Nephron progenitor cell (in vitro differentiated cells): ENCODE data around the gene MRFAP1L1.
"Not testable (repeated sequence)": the region's sequence is repeated elsewhere in the genome, so short reads cannot be mapped to it uniquely, and the experiment has no call there.

Experiments used
- DNase-seq: peaks from one replicate; pipeline ENCODE4 v3.0.0; 2021
- H3K27ac Mint-ChIP-seq: 2 replicates; pipeline ENCODE4 v1.8.0; 2021; ENCODE audit warnings: mild to moderate bottlenecking, moderate library complexity, mixed read lengths
- H3K27me3 Mint-ChIP-seq: 2 replicates; pipeline ENCODE4 v1.8.0; 2021; ENCODE audit warnings: mild to moderate bottlenecking, low read depth, mixed read lengths; ENCODE audit not compliant: poor library complexity
- H3K36me3 Mint-ChIP-seq: 2 replicates; pipeline ENCODE4 v1.8.0; 2021; ENCODE audit warnings: low read depth, mixed read lengths
- H3K4me1 Mint-ChIP-seq: 2 replicates; pipeline ENCODE4 v1.8.0; 2021; ENCODE audit warnings: mixed read lengths
- H3K4me3 Mint-ChIP-seq: 2 replicates; pipeline ENCODE4 v1.8.0; 2021; ENCODE audit warnings: mild to moderate bottlenecking, moderate library complexity, mixed read lengths
- H3K9me3 Mint-ChIP-seq: 2 replicates; pipeline ENCODE4 v1.8.0; 2021; ENCODE audit warnings: mild to moderate bottlenecking, moderate library complexity, mixed read lengths
- TF ChIP-seq, protein P1 (sequence below): fragments of 200-600 bp; sonication (generic); IDR thresholded peaks from 2 replicates; pipeline ENCODE4 v1.5.0; 2021; ENCODE audit warnings: antibody characterized with exemption

MRFAP1L1 gene

DNA sequence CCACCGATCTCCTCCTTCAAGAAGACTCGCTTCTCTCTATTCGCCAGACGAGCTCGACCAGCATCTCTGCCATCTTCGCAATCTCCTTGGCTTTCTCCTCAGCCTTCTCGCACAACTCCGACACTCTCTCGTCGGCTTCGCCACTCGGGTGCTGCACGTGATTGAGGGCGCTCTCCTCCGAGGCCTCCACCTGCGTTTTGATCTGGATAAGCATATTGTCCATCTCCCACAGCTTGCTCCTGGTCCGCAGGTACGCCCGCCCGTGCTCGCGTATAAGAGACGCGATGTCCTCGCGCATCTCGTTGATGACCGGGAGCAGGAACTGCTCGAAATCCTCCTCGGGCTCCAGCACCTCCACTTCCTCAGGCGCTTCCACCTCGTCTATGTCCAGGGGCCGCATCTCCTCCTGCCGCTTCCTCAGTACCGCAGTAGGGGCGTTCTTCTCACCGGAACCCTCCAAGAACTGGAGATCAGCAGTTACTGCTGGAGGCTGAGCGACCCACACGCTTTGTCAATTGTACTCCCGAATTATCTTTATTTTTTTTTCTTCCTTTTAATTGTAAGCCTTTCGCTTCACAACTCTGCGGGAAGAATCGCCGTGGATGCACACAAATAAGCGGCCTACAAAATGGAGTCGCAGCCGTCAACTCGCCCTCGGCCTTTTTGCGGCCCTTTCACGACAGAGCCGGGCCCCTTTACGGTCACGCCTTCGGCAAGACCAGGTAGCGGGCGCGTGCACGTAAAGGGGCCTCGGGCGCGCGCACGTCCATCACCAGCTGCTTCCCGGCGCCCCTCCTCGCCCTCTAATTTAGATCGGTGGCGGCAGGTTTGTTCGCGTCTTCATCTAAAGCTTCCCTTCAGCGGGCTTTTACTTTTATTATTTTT is at the start of gene MRFAP1L1:
TSS of gene MRFAP1L1 (minus strand) at position 636 of the 885 bp plus-strand sequence. CDS start at position 400, 236 bp downstream.
- Mint-ChIP-seq H3K27me3 (peaks cover 33% of the 10 kb centered on the region), H3K27ac (peak within 1 kb of the TSS; percentile 99), H3K36me3 (peaks cover 62% of the 10 kb centered on the region), H3K4me3 (peak within 1 kb of the TSS; percentile 98), H3K4me1 (peaks cover 32% of the 10 kb centered on the region), H3K9me3 (peaks cover 88% of the 10 kb centered on the region)
- TF ChIP-seq, protein P1, sequence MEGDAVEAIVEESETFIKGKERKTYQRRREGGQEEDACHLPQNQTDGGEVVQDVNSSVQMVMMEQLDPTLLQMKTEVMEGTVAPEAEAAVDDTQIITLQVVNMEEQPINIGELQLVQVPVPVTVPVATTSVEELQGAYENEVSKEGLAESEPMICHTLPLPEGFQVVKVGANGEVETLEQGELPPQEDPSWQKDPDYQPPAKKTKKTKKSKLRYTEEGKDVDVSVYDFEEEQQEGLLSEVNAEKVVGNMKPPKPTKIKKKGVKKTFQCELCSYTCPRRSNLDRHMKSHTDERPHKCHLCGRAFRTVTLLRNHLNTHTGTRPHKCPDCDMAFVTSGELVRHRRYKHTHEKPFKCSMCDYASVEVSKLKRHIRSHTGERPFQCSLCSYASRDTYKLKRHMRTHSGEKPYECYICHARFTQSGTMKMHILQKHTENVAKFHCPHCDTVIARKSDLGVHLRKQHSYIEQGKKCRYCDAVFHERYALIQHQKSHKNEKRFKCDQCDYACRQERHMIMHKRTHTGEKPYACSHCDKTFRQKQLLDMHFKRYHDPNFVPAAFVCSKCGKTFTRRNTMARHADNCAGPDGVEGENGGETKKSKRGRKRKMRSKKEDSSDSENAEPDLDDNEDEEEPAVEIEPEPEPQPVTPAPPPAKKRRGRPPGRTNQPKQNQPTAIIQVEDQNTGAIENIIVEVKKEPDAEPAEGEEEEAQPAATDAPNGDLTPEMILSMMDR, result no peak
- DNase-seq, result peak; percentile 97

DNA sequence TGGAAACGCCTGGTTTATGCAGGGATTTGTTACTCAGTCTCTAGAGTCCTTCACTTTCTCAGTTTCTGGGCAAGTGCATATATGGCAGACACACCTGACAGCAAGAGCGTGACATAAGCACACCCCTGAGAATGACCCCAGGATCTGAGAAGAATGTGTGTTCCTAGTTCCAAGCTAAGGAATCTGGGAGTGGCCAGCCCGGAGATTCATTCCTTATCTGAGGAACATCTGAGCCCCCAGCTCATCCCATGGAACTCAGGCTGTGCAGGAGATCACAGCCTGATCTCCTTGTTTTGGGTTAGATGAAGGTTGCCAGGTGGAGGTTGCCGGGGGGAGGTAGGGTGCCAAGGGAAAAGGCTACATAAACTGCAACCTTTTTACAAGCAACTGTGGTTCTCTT is 49.1 kb upstream of the MRFAP1L1 start:
- Mint-ChIP-seq H3K36me3 (no peaks in the 10 kb centered on the region), H3K27ac (no peak overlapping the region), H3K9me3 (peaks cover 4% of the 10 kb centered on the region), H3K27me3 (no peaks in the 10 kb centered on the region), H3K4me1 (peaks cover 5% of the 10 kb centered on the region), H3K4me3 (no peak overlapping the region)
- TF ChIP-seq, protein P1, result no peak
- DNase-seq, result no peak

DNA sequence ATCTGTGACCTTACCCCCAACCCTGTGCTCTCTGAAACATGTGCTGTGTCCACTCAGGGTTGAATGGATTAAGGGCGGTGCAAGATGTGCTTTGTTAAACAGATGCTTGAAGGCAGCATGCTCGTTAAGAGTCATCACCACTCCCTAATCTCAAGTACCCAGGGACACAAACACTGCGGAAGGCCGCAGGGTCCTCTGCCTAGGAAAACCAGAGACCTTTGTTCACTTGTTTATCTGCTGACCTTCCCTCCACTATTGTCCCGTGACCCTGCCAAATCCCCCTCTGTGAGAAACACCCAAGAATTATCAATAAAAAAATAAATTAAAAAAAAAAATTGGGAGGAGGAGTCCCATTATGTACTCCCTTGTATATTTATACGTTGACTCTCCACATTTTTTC is 46.7 kb upstream of the MRFAP1L1 start:
- not testable (repeated sequence) for H3K27ac Mint-ChIP-seq, DNase-seq, H3K9me3 Mint-ChIP-seq, H3K4me3 Mint-ChIP-seq, H3K4me1 Mint-ChIP-seq, H3K36me3 Mint-ChIP-seq, H3K27me3 Mint-ChIP-seq

DNA sequence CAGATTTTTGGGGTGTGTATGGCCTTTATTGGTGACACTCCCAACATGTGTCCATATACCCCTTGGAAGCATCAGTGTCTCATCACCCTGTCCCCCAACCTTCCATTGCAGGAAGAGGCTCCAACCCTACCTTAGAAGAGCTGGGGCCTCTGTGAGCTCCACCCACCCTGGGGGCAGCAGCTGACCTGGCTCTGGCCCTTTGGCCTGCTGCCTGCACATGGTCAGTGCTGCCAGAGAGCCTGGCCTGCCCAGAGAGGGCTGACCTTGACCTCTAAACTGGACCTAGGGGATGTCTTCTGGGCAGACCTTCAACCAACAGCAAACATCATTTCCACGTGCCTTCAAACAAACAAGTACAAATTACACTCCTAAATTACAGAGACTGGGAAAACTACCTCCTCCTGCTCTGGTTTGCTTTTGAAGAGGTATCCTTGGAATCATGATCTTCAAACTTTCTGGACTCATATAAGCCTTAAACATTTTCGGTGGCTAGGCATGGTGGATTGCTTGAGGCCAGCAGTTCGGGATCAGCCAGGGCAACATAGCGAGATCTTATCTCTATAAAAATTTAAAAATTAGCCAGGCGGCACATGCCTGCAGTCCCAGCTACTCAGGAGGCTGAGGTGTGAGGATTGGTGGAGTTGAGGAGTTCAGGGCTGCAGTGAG is 45.6 kb upstream of the MRFAP1L1 start:
- Mint-ChIP-seq H3K4me3 (no peak overlapping the region), H3K9me3 (peaks cover 4% of the 10 kb centered on the region), H3K36me3 (no peaks in the 10 kb centered on the region), H3K4me1 (peaks cover 6% of the 10 kb centered on the region), H3K27me3 (no peaks in the 10 kb centered on the region), H3K27ac (no peak overlapping the region)
- TF ChIP-seq, protein P1, result no peak
- DNase-seq, result no peak

DNA sequence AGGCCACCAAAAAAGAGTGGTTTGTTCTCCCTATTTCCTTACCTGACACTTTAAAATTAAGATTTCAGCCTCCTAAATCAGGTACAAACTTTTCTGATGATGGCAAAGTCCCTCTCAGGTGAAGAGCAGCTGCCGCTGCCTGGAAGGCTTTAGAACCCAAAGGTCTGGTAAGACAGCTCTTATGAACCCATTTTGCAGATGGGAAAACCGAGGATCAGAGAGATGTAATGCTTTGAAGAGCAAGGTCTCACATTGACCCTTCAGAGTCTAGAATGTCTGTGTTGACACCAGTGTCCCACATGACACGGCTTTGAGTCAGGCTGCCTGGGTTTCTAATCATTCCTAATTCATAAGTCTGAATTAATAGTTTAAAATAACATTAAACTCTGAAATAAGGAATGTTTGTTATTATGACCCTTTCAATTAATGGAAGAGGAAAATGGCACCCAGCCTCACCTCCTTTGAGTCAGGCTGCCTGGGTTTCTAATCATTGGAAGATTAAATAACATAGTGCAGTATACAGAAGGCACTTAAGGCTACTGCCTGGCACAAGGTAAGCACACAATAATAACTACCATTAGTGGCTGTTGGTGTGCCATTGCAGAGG is 44.9 kb upstream of the MRFAP1L1 start:
- Mint-ChIP-seq H3K9me3 (peaks cover 4% of the 10 kb centered on the region), H3K4me1 (peaks cover 12% of the 10 kb centered on the region), H3K36me3 (no peaks in the 10 kb centered on the region), H3K27me3 (no peaks in the 10 kb centered on the region), H3K27ac (no peak overlapping the region), H3K4me3 (no peak overlapping the region)
- TF ChIP-seq, protein P1, result no peak
- DNase-seq, result no peak

DNA sequence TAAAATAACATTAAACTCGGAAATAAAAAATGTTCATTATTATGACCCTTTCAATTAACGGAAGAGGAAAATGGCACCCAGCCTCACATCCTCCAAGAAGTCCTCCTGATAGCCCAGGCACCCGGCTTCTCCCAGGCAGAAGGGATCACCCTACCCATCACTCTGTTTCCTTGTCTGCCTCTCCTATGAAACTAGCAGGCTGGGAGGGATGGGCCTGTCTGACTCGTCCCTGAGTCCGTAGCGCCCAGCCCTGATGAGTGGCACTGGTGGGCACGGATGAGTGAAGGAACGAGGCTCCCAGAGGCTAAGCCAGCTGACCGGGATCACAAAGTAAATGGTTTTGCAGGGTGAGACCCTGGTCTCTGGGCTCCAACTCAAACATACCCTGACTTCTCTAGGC is 44.2 kb upstream of the MRFAP1L1 start:
- Mint-ChIP-seq H3K9me3 (peaks cover 4% of the 10 kb centered on the region), H3K27ac (no peak overlapping the region), H3K36me3 (no peaks in the 10 kb centered on the region), H3K27me3 (no peaks in the 10 kb centered on the region), H3K4me3 (no peak overlapping the region), H3K4me1 (peaks cover 19% of the 10 kb centered on the region)
- TF ChIP-seq, protein P1, result no peak
- no peak for DNase-seq
